Measurements from ENCODE around the gene IARS2.

GRCh38 chr1:220176540-220176939 is 82.6 kb downstream of the IARS2 start:
- TF ChIP-seq GATA3 (IDR thresholded peaks at IDR 0.05; ENCODE audit: low read depth, low read length), result no peak
- no peak for TF ChIP-seq GATA2 (IDR thresholded peaks at IDR 0.05; ENCODE audit: low read depth, low read length)

All from SH-SY5Y (cell line).